Ovary (tissue), 9 donors: ENCODE data around the gene SHC3. TPM values are rescaled to one million over a fixed set of nuclear protein-coding genes. Genes with fewer than 3 reads are reported as not detected.

Source experiments
- DNase-seq, 5 donors: peaks; one replicate each; pipeline ENCODE4 v3.0.0-alpha.2; 2019 to 2020
- H3K27ac ChIP-seq, 2 donors: fragments of 200-600 bp; one replicate each; pipeline versions ENCODE4 v1.5.1 to v1.8.0; 2019 to 2022
- H3K27me3 ChIP-seq: fragments of 200-600 bp; one replicate; pipeline ENCODE4 v1.8.0; 2022
- H3K36me3 ChIP-seq: fragments of 200-600 bp; sonication (generic); one replicate; pipeline ENCODE4 v1.5.1; 2019
- H3K4me1 ChIP-seq: one replicate; pipeline ENCODE4 v1.8.1; 2013; ENCODE audit warnings: mild to moderate bottlenecking, moderate library complexity; ENCODE audit not compliant: insufficient read depth
- H3K4me3 ChIP-seq: fragments of 200-600 bp; sonication (generic); one replicate; pipeline ENCODE4 v1.5.1; 2017
- H3K9me3 ChIP-seq, 2 donors: fragments of 200-600 bp in 1 of 2; sonication (generic) in 1 of 2; one replicate each; pipeline versions ENCODE4 v1.5.1 to v1.8.1; 2013 to 2019; ENCODE audit warnings: mild to moderate bottlenecking in 1 of 2, moderate library complexity in 1 of 2
- EP300 ChIP-seq: sonication (generic); formaldehyde crosslinking; IDR thresholded peaks from one replicate; pipeline ENCODE4 v1.6.1; 2017; ENCODE audit warnings: antibody characterized with exemption
- POLR2A ChIP-seq: fragments of 450-650 bp; IDR thresholded peaks from one replicate; pipeline ENCODE4 v1.6.1; 2017; ENCODE audit warnings: antibody characterized with exemption, mild to moderate bottlenecking, moderate library complexity
- WGBS, 3 donors: extraction: QIAGEN DNeasy Blood & Tissue Kit in 1 of 3; methylation state at CpG; one replicate each; pipeline versions ENCODE4 v1.1.5 to v1.1.7; 2013 to 2017; 5-methylcytosine and 5-hydroxymethylcytosine counted together
- intact Hi-C, 4 donors: fragments of 100-400 bp; cut with DNase I; formaldehyde crosslinking; loops; one replicate each; pipeline versions ENCODE4 v1.11.0 to v1.15.1; 2022 to 2023
- polyA plus RNA-seq, 2 donors: library from polyadenylated mRNA; stranded (reverse); fragments of 200-250 nt in 1 of 2; fragments of 350-450 nt in 1 of 2; fragmentation: Illumina TruSeq in 1 of 2; extraction: RNeasy Lipid Tissue Mini Kit (QIAGEN cat#74804) in 1 of 2; gene quantifications; one replicate each; pipeline ENCODE4 v1.2.3, GENCODE V29; 2013 to 2014
- total RNA-seq, 7 donors: library from RNA; depleted of rRNA in 2 of 7; stranded (reverse); fragments of >200 nt in 2 of 7; fragmentation: NEBNext Ultra II Directional in 3 of 7; extraction: Animal tissue kit (Norgen Biotek cat#: 25700) in 3 of 7; gene quantifications; one replicate each; pipeline versions ENCODE4 v1.1.0 to v1.2.4, GENCODE V29; 2016 to 2023
- TF ChIP-seq, protein P1 (sequence below), 3 donors: fragments of 450-650 bp in 2 of 3; fragments of 200-600 bp in 1 of 3; IDR thresholded peaks; one replicate each; pipeline versions ENCODE4 v1.5.1 to v1.8.0; 2016 to 2022; ENCODE audit warnings: antibody characterized with exemption in 3 of 3, mild to moderate bottlenecking in 1 of 3
- donor health status: DM: no; HTN: no; CAD: no; lungs with moderate emphysema.
- donor health status: DM: no; HTN: no; CAD: no.
- donor health status: Bipolar disorder and iron deficiency.
- donor health status: DM: yes; HTN: yes; CAD: no.
- donor health status: DM: no; HTN: no; CAD: no.
- donor health status: DM: yes; HTN: yes; CAD: no.

SHC3 gene
- total and polyA plus RNA-seq, 9 donors: 0.05 to 1.0 (median 0.46) TPM

DNA sequence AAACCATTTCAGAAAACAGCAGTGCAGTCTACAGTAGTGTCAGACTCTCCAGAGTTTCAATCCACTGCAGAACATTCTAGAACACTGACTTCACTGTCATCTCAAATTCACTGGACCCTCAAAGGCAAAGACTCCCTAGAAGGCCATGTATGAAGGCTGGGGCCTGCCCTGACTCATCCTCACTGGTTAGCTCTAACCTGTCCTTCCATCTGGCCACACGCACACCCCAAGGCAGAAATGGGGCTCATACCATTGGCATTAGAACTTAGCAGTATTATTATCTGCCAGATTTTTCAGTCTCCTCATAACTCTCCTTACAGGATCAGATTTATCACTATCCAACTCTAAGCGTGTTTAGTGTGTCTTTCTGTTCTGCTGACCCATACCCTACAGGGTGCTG, 166.9 kb downstream of the SHC3 start:
- no peak overlapping the region for H3K4me3 ChIP-seq
- H3K9me3 ChIP-seq: no peaks in the 10 kb centered on the region
- no peaks in the 10 kb centered on the region for H3K27me3 ChIP-seq
- no peak for DNase-seq
- TF ChIP-seq POLR2A (no peak), EP300 (no peak)
- TF ChIP-seq, protein P1, sequence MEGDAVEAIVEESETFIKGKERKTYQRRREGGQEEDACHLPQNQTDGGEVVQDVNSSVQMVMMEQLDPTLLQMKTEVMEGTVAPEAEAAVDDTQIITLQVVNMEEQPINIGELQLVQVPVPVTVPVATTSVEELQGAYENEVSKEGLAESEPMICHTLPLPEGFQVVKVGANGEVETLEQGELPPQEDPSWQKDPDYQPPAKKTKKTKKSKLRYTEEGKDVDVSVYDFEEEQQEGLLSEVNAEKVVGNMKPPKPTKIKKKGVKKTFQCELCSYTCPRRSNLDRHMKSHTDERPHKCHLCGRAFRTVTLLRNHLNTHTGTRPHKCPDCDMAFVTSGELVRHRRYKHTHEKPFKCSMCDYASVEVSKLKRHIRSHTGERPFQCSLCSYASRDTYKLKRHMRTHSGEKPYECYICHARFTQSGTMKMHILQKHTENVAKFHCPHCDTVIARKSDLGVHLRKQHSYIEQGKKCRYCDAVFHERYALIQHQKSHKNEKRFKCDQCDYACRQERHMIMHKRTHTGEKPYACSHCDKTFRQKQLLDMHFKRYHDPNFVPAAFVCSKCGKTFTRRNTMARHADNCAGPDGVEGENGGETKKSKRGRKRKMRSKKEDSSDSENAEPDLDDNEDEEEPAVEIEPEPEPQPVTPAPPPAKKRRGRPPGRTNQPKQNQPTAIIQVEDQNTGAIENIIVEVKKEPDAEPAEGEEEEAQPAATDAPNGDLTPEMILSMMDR (IDR thresholded peaks at IDR 0.05): no peak
- intact Hi-C loops: loop anchor here in 1 of 4 donors (2.0 kb wide), 1 partner anchor 523 kb away; no protein-coding TSS in a partner anchor
- H3K27ac ChIP-seq: no peak overlapping the region
- no peaks in the 10 kb centered on the region for H3K4me1 ChIP-seq
- H3K36me3 ChIP-seq: no peaks in the 10 kb centered on the region
- 91 to 100% (median 97%) methylated on average over 2 of the region's 2 CpGs for WGBS, 3 donors

DNA sequence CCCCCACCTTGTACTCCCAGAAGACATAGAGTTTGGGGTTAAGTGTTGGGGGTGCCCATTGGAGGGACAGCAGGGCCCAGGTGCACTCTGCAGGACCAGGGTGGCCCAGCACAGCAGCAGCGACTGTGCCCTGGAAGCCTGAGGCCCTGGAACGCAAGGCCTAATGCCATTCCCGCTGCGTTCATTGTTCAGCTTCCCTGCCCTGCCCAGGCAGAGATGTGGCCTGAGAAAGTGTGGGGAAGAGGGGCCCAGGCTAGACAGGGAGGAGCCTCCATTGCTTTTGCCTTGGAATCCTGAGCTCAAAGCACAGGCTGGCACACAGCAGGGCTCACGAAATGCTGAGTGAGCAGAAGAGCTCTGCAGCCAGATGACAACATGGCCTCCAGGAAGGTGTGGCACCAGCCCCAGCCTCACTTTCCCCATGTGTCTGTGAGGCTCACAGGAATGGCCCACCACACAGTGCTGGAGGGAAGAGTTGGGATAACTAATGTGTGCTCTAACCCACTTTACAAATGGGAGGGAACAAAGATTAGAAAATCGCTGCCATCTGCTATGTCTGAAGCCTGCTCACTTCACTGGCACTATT, 168.0 kb downstream of the SHC3 start:
- H3K9me3 ChIP-seq: no peaks in the 10 kb centered on the region
- WGBS, 3 donors: 78 to 97% (median 80%) methylated on average over 6 of the region's 6 CpGs
- no peaks in the 10 kb centered on the region for H3K36me3 ChIP-seq
- no peak for DNase-seq
- intact Hi-C loops: no loop called here
- H3K27me3 ChIP-seq: no peaks in the 10 kb centered on the region
- TF ChIP-seq POLR2A (no peak), EP300 (no peak)
- TF ChIP-seq, protein P1 (IDR thresholded peaks at IDR 0.05): no peak
- H3K4me1 ChIP-seq: no peaks in the 10 kb centered on the region
- H3K4me3 ChIP-seq: no peak overlapping the region
- H3K27ac ChIP-seq: no peak overlapping the region

- H3K27ac ChIP-seq: no peak overlapping the region
- H3K9me3 ChIP-seq: no peaks in the 10 kb centered on the region
- no peaks in the 10 kb centered on the region for H3K36me3 ChIP-seq
- TF ChIP-seq, protein P1 (IDR thresholded peaks at IDR 0.05): no peak
- TF ChIP-seq POLR2A (no peak), EP300 (no peak)
- no peaks in the 10 kb centered on the region for H3K27me3 ChIP-seq
- no peak overlapping the region for H3K4me3 ChIP-seq
- intact Hi-C loops: no loop called here
- no peak for DNase-seq
- whole genome bisulfite sequencing, 3 donors: 83 to 86% (median 85%) methylated on average over 10 of the region's 10 CpGs
- H3K4me1 ChIP-seq: no peaks in the 10 kb centered on the region
These were observed 168.6 kb downstream of the SHC3 start for GRCh38 chr9:89010056-89010455.

GRCh38 chr9:89009546-89009840, 169.1 kb downstream of the SHC3 start:
- H3K27ac ChIP-seq: no peak overlapping the region
- 95 to 97% (median 96%) methylated on average over 9 of the region's 9 CpGs for WGBS, 3 donors
- TF ChIP-seq EP300 (no peak), POLR2A (no peak)
- TF ChIP-seq, protein P1 (IDR thresholded peaks at IDR 0.05): no peak
- H3K27me3 ChIP-seq: no peaks in the 10 kb centered on the region
- no peak for DNase-seq
- intact Hi-C loops: no loop called here
- no peaks in the 10 kb centered on the region for H3K36me3 ChIP-seq
- H3K4me3 ChIP-seq: no peak overlapping the region
- H3K9me3 ChIP-seq: no peaks in the 10 kb centered on the region
- H3K4me1 ChIP-seq: no peaks in the 10 kb centered on the region
